ENCODE results near the gene STX19.

The STX19 gene

GRCh38 chr3:94028093-94028837, at the start of gene STX19:
STX19 (minus strand) TSS chr3:94028597; CDS start chr3:94015269, 13,328 bp downstream.
- Histone ChIP-seq H3K4me3 (ENCODE audit: low read depth, low read length) (peak within 1 kb of the TSS; percentile 52), H3K27ac (no peak within 1 kb of the TSS), H3K36me3 (ENCODE audit: control insufficient read depth, insufficient read depth, low read length) (no peaks in the 10 kb centered on the region), H3K4me2 (ENCODE audit: low read length) (peak within 1 kb of the TSS; percentile 67), H2AFZ (peak within 1 kb of the TSS; percentile 19), H3K4me1 (no peaks in the 10 kb centered on the region), H3K79me2 (no peaks in the 10 kb centered on the region), H3K27me3 (ENCODE audit: control insufficient read depth, insufficient read depth, low read length) (no peaks in the 10 kb centered on the region), H3K9me3 (ENCODE audit: control insufficient read depth, low read length) (no peaks in the 10 kb centered on the region), H3K9ac (no peak within 1 kb of the TSS)
- TF ChIP-seq CTCF (IDR thresholded peaks at IDR 0.05), result no peak

- H3K9me3 ChIP-seq (ENCODE audit: control insufficient read depth, low read length), result no peaks in the 10 kb centered on the region
- no peak overlapping the region for H3K9ac ChIP-seq
- no peak for TF ChIP-seq CTCF (IDR thresholded peaks at IDR 0.05)
- no peak overlapping the region for H3K4me2 ChIP-seq (ENCODE audit: low read length)
- H3K27me3 ChIP-seq (ENCODE audit: control insufficient read depth, insufficient read depth, low read length), result no peaks in the 10 kb centered on the region
- H3K4me3 ChIP-seq (ENCODE audit: low read depth, low read length), result no peak overlapping the region
- no peaks in the 10 kb centered on the region for H3K4me1 ChIP-seq
- no peak overlapping the region for H2AFZ ChIP-seq
- H3K36me3 ChIP-seq (ENCODE audit: control insufficient read depth, insufficient read depth, low read length), result no peaks in the 10 kb centered on the region
- peaks cover 13% of the 10 kb centered on the region for H3K79me2 ChIP-seq
- no peak overlapping the region for H3K27ac ChIP-seq
Measured at GRCh38 chr3:94076055-94076454, 47.7 kb upstream of the STX19 start.

GRCh38 chr3:94071713-94072284, 43.4 kb upstream of the STX19 start:
- Histone ChIP-seq H3K9me3 (ENCODE audit: control insufficient read depth, low read length) (no peaks in the 10 kb centered on the region), H3K4me3 (ENCODE audit: low read depth, low read length) (no peak overlapping the region), H3K27ac (no peak overlapping the region), H2AFZ (no peak overlapping the region), H3K79me2 (peaks cover 16% of the 10 kb centered on the region), H3K9ac (no peak overlapping the region), H3K4me2 (ENCODE audit: low read length) (no peak overlapping the region), H3K4me1 (no peaks in the 10 kb centered on the region), H3K27me3 (ENCODE audit: control insufficient read depth, insufficient read depth, low read length) (no peaks in the 10 kb centered on the region), H3K36me3 (ENCODE audit: control insufficient read depth, insufficient read depth, low read length) (no peaks in the 10 kb centered on the region)
- no peak for TF ChIP-seq CTCF (IDR thresholded peaks at IDR 0.05)

- no peak overlapping the region for H3K4me2 ChIP-seq (ENCODE audit: low read length)
- peaks cover 15% of the 10 kb centered on the region for H3K79me2 ChIP-seq
- H3K27me3 ChIP-seq (ENCODE audit: control insufficient read depth, insufficient read depth, low read length), result no peaks in the 10 kb centered on the region
- no peaks in the 10 kb centered on the region for H3K36me3 ChIP-seq (ENCODE audit: control insufficient read depth, insufficient read depth, low read length)
- H3K4me3 ChIP-seq (ENCODE audit: low read depth, low read length), result no peak overlapping the region
- no peak overlapping the region for H2AFZ ChIP-seq
- no peaks in the 10 kb centered on the region for H3K4me1 ChIP-seq
- no peak overlapping the region for H3K27ac ChIP-seq
- no peaks in the 10 kb centered on the region for H3K9me3 ChIP-seq (ENCODE audit: control insufficient read depth, low read length)
- no peak overlapping the region for H3K9ac ChIP-seq
- TF ChIP-seq CTCF (IDR thresholded peaks at IDR 0.05), result no peak
Measured at GRCh38 chr3:94070341-94070911, 42.0 kb upstream of the STX19 start.
